ENCODE results near the gene PRDM16.

PRDM16 gene

GRCh38 chr1:3127738-3128137 is 58.7 kb downstream of the PRDM16 start:
- POLR2A ChIA-PET (ENCODE audit: low non-redundant PET): no interaction called here
- no peak overlapping the region for H3K27ac ChIP-seq
- TF ChIP-seq CTCF (conservative IDR thresholded peaks at IDR 0.05; ENCODE audit: low read depth): no peak
- CTCF ChIA-PET: no interaction called here
- DNase-seq (ENCODE audit: low spot score): no peak

GRCh38 chr1:3128431-3129132 is 59.6 kb downstream of the PRDM16 start:
- TF ChIP-seq CTCF (conservative IDR thresholded peaks at IDR 0.05; ENCODE audit: low read depth): no peak
- ChIA-PET CTCF (no interaction called here), POLR2A (ENCODE audit: low non-redundant PET) (no interaction called here)
- DNase-seq (ENCODE audit: low spot score): no peak
- no peak overlapping the region for H3K27ac ChIP-seq

GRCh38 chr1:3129133-3129490 is 60.1 kb downstream of the PRDM16 start:
- CTCF ChIA-PET: no interaction called here
- DNase-seq (ENCODE audit: low spot score): no peak

GRCh38 chr1:3130268-3130667 is 61.3 kb downstream of the PRDM16 start:
- no peak for DNase-seq (ENCODE audit: low spot score)
- H3K27ac ChIP-seq: no peak overlapping the region
- ChIA-PET POLR2A (ENCODE audit: low non-redundant PET) (no interaction called here), CTCF (no interaction called here)
- TF ChIP-seq CTCF (conservative IDR thresholded peaks at IDR 0.05; ENCODE audit: low read depth): no peak

More at GRCh38 chr1:3129133-3129490, 60.1 kb downstream of the PRDM16 start:
- H3K27ac ChIP-seq: no peak overlapping the region
- POLR2A ChIA-PET (ENCODE audit: low non-redundant PET): no interaction called here
- no peak for TF ChIP-seq CTCF (conservative IDR thresholded peaks at IDR 0.05; ENCODE audit: low read depth)

- no peak for TF ChIP-seq CTCF (conservative IDR thresholded peaks at IDR 0.05; ENCODE audit: low read depth)
These were observed 63.7 kb downstream of the PRDM16 start for GRCh38 chr1:3132660-3133059.

GRCh38 chr1:3133686-3134085 is 64.7 kb downstream of the PRDM16 start:
- no peak for TF ChIP-seq CTCF (conservative IDR thresholded peaks at IDR 0.05; ENCODE audit: low read depth)
- no peak overlapping the region for H3K27ac ChIP-seq
- no peak for DNase-seq (ENCODE audit: low spot score)
- CTCF ChIA-PET: no interaction called here
- POLR2A ChIA-PET (ENCODE audit: low non-redundant PET): no interaction called here

More at GRCh38 chr1:3132660-3133059, 63.7 kb downstream of the PRDM16 start:
- no peak overlapping the region for H3K27ac ChIP-seq
- CTCF ChIA-PET: no interaction called here
- POLR2A ChIA-PET (ENCODE audit: low non-redundant PET): no interaction called here
- no peak for DNase-seq (ENCODE audit: low spot score)
